ENCODE measurements around the gene CEP55.

GRCh38 chr10:93576888-93577287 is 80.5 kb downstream of the CEP55 start:
- TF ChIP-seq CTCF (IDR thresholded peaks at IDR 0.05; ENCODE audit: low read length) (no peak), EZH2 (optimal IDR thresholded peaks at IDR 0.05; ENCODE audit: low read depth, low read length) (no peak), EZH2phosphoT487 (IDR thresholded peaks at IDR 0.05; ENCODE audit: low read length) (no peak)

All from MM.1S (cell line).